ENCODE results near the gene CSTPP1. TPM values are rescaled to one million over a fixed set of nuclear protein-coding genes. Genes with fewer than 3 reads are reported as not detected.

CSTPP1 gene
- total RNA-seq, 1 donor from 2014 or later = 58.5 TPM

DNA sequence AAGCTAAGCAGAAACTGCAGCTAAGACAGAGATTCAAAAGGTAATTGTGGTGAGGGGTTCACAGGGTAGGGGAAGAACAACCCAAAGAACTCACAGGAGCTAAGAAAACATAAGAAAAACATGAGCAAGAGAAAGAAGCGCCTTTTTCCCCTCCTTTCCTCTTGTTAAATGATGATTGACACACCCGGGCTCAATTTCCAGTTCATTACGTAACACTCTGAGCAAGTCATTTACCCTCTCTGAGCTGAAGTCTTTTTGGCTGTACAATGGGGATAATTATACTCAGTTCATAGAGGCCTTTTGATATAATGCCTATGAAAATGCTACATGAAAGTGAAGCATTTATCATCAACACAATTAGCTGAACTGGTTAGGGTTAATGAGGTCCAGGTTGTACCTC lies 35.4 kb upstream of the CSTPP1 start:
- Mint-ChIP-seq H3K4me3 (no peak overlapping the region), H3K36me3 (ENCODE audit: low read depth) (peaks cover 8% of the 10 kb centered on the region), H3K27me3 (ENCODE audit: low read depth) (no peaks in the 10 kb centered on the region), H3K9me3 (no peaks in the 10 kb centered on the region), H3K4me1 (peaks cover 24% of the 10 kb centered on the region), H3K27ac (ENCODE audit: unreplicated experiment) (no peak overlapping the region)
- DNase-seq (ENCODE audit: low read depth, low spot score) = no peak
- TF ChIP-seq, protein P1, sequence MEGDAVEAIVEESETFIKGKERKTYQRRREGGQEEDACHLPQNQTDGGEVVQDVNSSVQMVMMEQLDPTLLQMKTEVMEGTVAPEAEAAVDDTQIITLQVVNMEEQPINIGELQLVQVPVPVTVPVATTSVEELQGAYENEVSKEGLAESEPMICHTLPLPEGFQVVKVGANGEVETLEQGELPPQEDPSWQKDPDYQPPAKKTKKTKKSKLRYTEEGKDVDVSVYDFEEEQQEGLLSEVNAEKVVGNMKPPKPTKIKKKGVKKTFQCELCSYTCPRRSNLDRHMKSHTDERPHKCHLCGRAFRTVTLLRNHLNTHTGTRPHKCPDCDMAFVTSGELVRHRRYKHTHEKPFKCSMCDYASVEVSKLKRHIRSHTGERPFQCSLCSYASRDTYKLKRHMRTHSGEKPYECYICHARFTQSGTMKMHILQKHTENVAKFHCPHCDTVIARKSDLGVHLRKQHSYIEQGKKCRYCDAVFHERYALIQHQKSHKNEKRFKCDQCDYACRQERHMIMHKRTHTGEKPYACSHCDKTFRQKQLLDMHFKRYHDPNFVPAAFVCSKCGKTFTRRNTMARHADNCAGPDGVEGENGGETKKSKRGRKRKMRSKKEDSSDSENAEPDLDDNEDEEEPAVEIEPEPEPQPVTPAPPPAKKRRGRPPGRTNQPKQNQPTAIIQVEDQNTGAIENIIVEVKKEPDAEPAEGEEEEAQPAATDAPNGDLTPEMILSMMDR (conservative IDR thresholded peaks at IDR 0.05) = no peak

GRCh38 chr11:46902694-46903093 lies 33.9 kb upstream of the CSTPP1 start:
- H3K9me3 Mint-ChIP-seq = no peaks in the 10 kb centered on the region
- no peaks in the 10 kb centered on the region for H3K27me3 Mint-ChIP-seq (ENCODE audit: low read depth)
- no peak overlapping the region for H3K4me3 Mint-ChIP-seq
- H3K4me1 Mint-ChIP-seq = peaks cover 38% of the 10 kb centered on the region
- peaks cover 6% of the 10 kb centered on the region for H3K36me3 Mint-ChIP-seq (ENCODE audit: low read depth)
- no peak overlapping the region for H3K27ac Mint-ChIP-seq (ENCODE audit: unreplicated experiment)
- TF ChIP-seq, protein P1 (conservative IDR thresholded peaks at IDR 0.05) = no peak
- no peak for DNase-seq (ENCODE audit: low read depth, low spot score)

- no peak for DNase-seq (ENCODE audit: low read depth, low spot score)
- Mint-ChIP-seq H3K4me3 (no peak overlapping the region), H3K27ac (ENCODE audit: unreplicated experiment) (no peak overlapping the region), H3K9me3 (no peaks in the 10 kb centered on the region), H3K27me3 (ENCODE audit: low read depth) (no peaks in the 10 kb centered on the region), H3K4me1 (peaks cover 42% of the 10 kb centered on the region), H3K36me3 (ENCODE audit: low read depth) (no peaks in the 10 kb centered on the region)
- TF ChIP-seq, protein P1 (conservative IDR thresholded peaks at IDR 0.05) = no peak
Measured at GRCh38 chr11:46903846-46904245, 32.7 kb upstream of the CSTPP1 start.

- Mint-ChIP-seq H3K27ac (ENCODE audit: unreplicated experiment) (no peak overlapping the region), H3K36me3 (ENCODE audit: low read depth) (no peaks in the 10 kb centered on the region), H3K27me3 (ENCODE audit: low read depth) (no peaks in the 10 kb centered on the region), H3K4me1 (peaks cover 50% of the 10 kb centered on the region), H3K9me3 (no peaks in the 10 kb centered on the region), H3K4me3 (no peak overlapping the region)
- TF ChIP-seq, protein P1 (conservative IDR thresholded peaks at IDR 0.05) = no peak
- DNase-seq (ENCODE audit: low read depth, low spot score) = no peak
Measured at GRCh38 chr11:46905806-46906205, 30.8 kb upstream of the CSTPP1 start.

DNA sequence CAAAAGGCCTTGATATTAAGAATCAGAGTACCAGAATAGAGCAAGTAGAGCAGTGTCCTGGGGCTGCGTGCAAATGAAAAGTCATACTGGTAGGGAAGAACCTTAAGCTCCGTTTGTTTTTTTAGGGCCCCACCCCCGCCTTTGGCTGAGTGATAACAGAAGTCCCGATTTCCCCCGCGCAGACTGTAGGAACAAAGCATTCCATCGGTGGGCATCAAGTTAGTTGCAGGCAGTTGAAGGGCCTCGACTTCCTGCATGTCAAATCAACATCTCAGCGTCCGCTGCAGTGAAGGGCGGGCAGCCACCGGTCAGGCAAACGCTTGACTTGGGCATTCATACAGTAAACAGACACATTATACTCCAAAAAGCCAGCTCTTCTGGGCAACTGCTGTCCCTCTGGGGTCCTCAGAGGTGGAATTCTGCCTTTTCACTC lies 29.9 kb upstream of the CSTPP1 start:
- TF ChIP-seq, protein P1 (conservative IDR thresholded peaks at IDR 0.05) = no peak
- peak overlapping the region; percentile 4 for H3K4me3 Mint-ChIP-seq
- H3K36me3 Mint-ChIP-seq (ENCODE audit: low read depth) = no peaks in the 10 kb centered on the region
- no peak for DNase-seq (ENCODE audit: low read depth, low spot score)
- H3K4me1 Mint-ChIP-seq = peaks cover 50% of the 10 kb centered on the region
- no peaks in the 10 kb centered on the region for H3K9me3 Mint-ChIP-seq
- H3K27ac Mint-ChIP-seq (ENCODE audit: unreplicated experiment) = peak overlapping the region; percentile 59
- H3K27me3 Mint-ChIP-seq (ENCODE audit: low read depth) = no peaks in the 10 kb centered on the region

DNA sequence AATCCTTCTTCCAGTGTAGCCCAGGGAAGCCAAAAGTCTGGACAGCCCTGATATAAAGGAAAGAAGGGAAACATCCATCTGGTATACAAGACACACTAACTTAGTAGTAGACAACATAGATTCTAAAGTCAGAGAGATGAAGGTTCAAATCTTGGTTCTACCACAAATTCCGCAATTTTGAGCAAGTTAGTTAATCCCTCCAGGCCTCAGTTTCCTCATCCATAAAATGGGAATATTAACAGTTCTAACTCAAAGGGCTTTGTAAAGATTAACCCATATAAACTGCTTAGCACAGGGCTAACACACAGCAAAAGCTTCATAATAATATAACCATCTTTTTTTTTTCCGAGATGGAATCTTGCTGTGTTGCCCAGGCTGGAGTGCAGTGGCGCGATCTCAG lies 29.0 kb upstream of the CSTPP1 start:
- no peak for DNase-seq (ENCODE audit: low read depth, low spot score)
- Mint-ChIP-seq H3K27ac (ENCODE audit: unreplicated experiment) (no peak overlapping the region), H3K4me3 (no peak overlapping the region), H3K27me3 (ENCODE audit: low read depth) (no peaks in the 10 kb centered on the region), H3K9me3 (no peaks in the 10 kb centered on the region), H3K36me3 (ENCODE audit: low read depth) (no peaks in the 10 kb centered on the region), H3K4me1 (peaks cover 57% of the 10 kb centered on the region)
- TF ChIP-seq, protein P1 (conservative IDR thresholded peaks at IDR 0.05) = no peak

All from neural crest cell (in vitro differentiated cells).